Heart right ventricle (tissue), 16 donors: ENCODE data around the gene KLF16. TPM values are rescaled to one million over a fixed set of nuclear protein-coding genes. Genes with fewer than 3 reads are reported as not detected.

Source experiments
- ATAC-seq, 8 donors: fragments of 200-7000 bp; cut with Tn5 transposase; one replicate each; pipeline ENCODE4 v1.9.1; 2020; ENCODE audit warnings: mild to moderate bottlenecking in 8 of 8, moderate library complexity in 8 of 8, moderate number of reproducible peaks in 1 of 8
- DNase-seq, 2 donors: peaks; one replicate each; pipeline ENCODE4 v3.0.0-alpha.2; 2020
- H3K27ac ChIP-seq, 10 donors: fragments of 200-600 bp; sonication (generic) in 2 of 10; one replicate each; pipeline versions ENCODE4 v1.5.0 to v1.8.0; 2020 to 2022; ENCODE audit warnings: mild to moderate bottlenecking in 3 of 10
- H3K27me3 ChIP-seq, 7 donors: fragments of 200-600 bp; one replicate each; pipeline ENCODE4 v1.8.0; 2021 to 2022; ENCODE audit warnings: mild to moderate bottlenecking in 2 of 7
- H3K36me3 ChIP-seq, 9 donors: fragments of 200-600 bp; sonication (generic) in 1 of 9; one replicate each; pipeline versions ENCODE4 v1.5.0 to v1.8.0; 2020 to 2022; ENCODE audit warnings: mild to moderate bottlenecking in 2 of 9
- H3K4me1 ChIP-seq, 9 donors: fragments of 200-600 bp; sonication (generic) in 1 of 9; one replicate each; pipeline versions ENCODE4 v1.5.0 to v1.8.0; 2020 to 2022; ENCODE audit warnings: mild to moderate bottlenecking in 4 of 9
- H3K4me3 ChIP-seq, 10 donors: fragments of 200-600 bp; sonication (generic) in 2 of 10; one replicate each; pipeline versions ENCODE4 v1.5.0 to v1.8.0; 2020 to 2022; ENCODE audit warnings: mild to moderate bottlenecking in 7 of 10, moderate library complexity in 2 of 10
- H3K9me3 ChIP-seq, 11 donors: fragments of 200-600 bp in 10 of 11; sonication (generic) in 2 of 11; one replicate each; pipeline versions ENCODE4 v1.5.0 to v1.8.0; 2013 to 2022; ENCODE audit warnings: mild to moderate bottlenecking in 2 of 11, control low read depth in 1 of 11, moderate library complexity in 1 of 11
- WGBS, 2 donors: extraction: QIAGEN DNeasy Blood & Tissue Kit; methylation state at CpG; one replicate each; pipeline ENCODE4 v1.1.7; 2013; ENCODE audit warnings: inconsistent platforms in 1 of 2; 5-methylcytosine and 5-hydroxymethylcytosine counted together
- intact Hi-C, 10 donors: fragments of 100-400 bp; cut with DNase I; formaldehyde crosslinking; loops; one replicate each; pipeline versions ENCODE4 v1.11.1 to v1.14.2; 2022
- polyA plus RNA-seq, 2 donors: library from polyadenylated mRNA; stranded (reverse); fragments of 200-250 nt; gene quantifications; one replicate each; pipeline ENCODE4 v1.2.3, GENCODE V29; 2013
- total RNA-seq, 10 donors: library from RNA; stranded (reverse); fragmentation: NEBNext Ultra II Directional in 3 of 10; extraction: Animal tissue kit (Norgen Biotek cat#: 25700) in 3 of 10; gene quantifications; one replicate each; pipeline versions ENCODE4 v1.2.1 to v1.2.4, GENCODE V29; 2021 to 2023
- TF ChIP-seq, protein P1 (sequence below), 9 donors: fragments of 200-600 bp; sonication (generic) in 2 of 9; IDR thresholded peaks; one replicate each; pipeline versions ENCODE4 v1.5.0 to v1.8.0; 2021 to 2022; ENCODE audit warnings: antibody characterized with exemption in 9 of 9, mild to moderate bottlenecking in 5 of 9, moderate library complexity in 1 of 9
- donor health status: Arrhythmogenic right ventricular cardiomyopathy.
- donor health status: ischemic (EF 13 %, LVEDD 7.1; RV severe dilation, severe dysfunction).
- donor health status: healthy with polysubstance abuse.
- donor health status: DM: no; HTN: yes; CAD: no.
- donor health status: DM: no; HTN: no; CAD: no.
- donor health status: ischemic (EF 25% LVEDD 6.9; RV normal size, moderate dysfunction).
- donor health status: ischemic (EF 25% LVEDD 5.7; RV mildly dilated, moderate dysfunction).
- donor health status: healthy.
- donor health status: DM: yes; HTN: yes; CAD: no.
- donor health status: Ischemic cardiomyopathy.
- donor health status: ischemic (EF 35%, LVEDD 5.7; RV mildly dilated, moderate dysfunction).
- donor health status: nonischemic (EF 11% LVEDD 7.7; RV severe dilation, severe dysfunction).
- donor health status: DM: yes; HTN: yes; CAD: no.
- donor health status: PGD.
- donor health status: ischemic (EF 29% LVEDD 5.4; RV normal size, mild dysfunction).
- donor health status: nonischemic (EF 23%, LVEDD 6.1; RV moderate dilation, normal function).

KLF16 gene
- total and polyA plus RNA-seq, 12 donors, result 4.0 to 13.4 (median 7.6) TPM

- Histone ChIP-seq H3K4me3 (no peak overlapping the region), H3K4me1 (peaks cover 0 to 59% (median 8%) of the 10 kb centered on the region in 9 donors), H3K27me3 (no peaks in the 10 kb centered on the region), H3K9me3 (no peaks in the 10 kb centered on the region), H3K36me3 (no peaks in the 10 kb centered on the region), H3K27ac (peak overlapping the region in 4 of 10 donors; percentile 27 to 93 (median 46))
- TF ChIP-seq, protein P1, sequence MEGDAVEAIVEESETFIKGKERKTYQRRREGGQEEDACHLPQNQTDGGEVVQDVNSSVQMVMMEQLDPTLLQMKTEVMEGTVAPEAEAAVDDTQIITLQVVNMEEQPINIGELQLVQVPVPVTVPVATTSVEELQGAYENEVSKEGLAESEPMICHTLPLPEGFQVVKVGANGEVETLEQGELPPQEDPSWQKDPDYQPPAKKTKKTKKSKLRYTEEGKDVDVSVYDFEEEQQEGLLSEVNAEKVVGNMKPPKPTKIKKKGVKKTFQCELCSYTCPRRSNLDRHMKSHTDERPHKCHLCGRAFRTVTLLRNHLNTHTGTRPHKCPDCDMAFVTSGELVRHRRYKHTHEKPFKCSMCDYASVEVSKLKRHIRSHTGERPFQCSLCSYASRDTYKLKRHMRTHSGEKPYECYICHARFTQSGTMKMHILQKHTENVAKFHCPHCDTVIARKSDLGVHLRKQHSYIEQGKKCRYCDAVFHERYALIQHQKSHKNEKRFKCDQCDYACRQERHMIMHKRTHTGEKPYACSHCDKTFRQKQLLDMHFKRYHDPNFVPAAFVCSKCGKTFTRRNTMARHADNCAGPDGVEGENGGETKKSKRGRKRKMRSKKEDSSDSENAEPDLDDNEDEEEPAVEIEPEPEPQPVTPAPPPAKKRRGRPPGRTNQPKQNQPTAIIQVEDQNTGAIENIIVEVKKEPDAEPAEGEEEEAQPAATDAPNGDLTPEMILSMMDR (IDR thresholded peaks at IDR 0.05), result no peak
- intact Hi-C loops, result no loop called here
- ATAC-seq (no peak), DNase-seq (no peak)
- 76 to 79% methylated on average over 6 of the region's 6 CpGs for WGBS, 2 donors
Measured at GRCh38 chr19:1902923-1903322, 39.5 kb upstream of the KLF16 start.

GRCh38 chr19:1901940-1902404, 38.6 kb upstream of the KLF16 start:
- ATAC-seq, result no peak
- Histone ChIP-seq H3K4me3 (no peak overlapping the region), H3K4me1 (peaks cover 0 to 65% (median 17%) of the 10 kb centered on the region in 9 donors), H3K36me3 (no peaks in the 10 kb centered on the region), H3K27me3 (no peaks in the 10 kb centered on the region), H3K9me3 (no peaks in the 10 kb centered on the region), H3K27ac (peak overlapping the region in 4 of 10 donors; percentile 1 to 93 (median 28))
- TF ChIP-seq, protein P1 (IDR thresholded peaks at IDR 0.05), result no peak
- no peak for DNase-seq
- intact Hi-C loops, result no loop called here
- WGBS, 2 donors, result 87 to 88% methylated on average over 16 of the region's 16 CpGs

DNA sequence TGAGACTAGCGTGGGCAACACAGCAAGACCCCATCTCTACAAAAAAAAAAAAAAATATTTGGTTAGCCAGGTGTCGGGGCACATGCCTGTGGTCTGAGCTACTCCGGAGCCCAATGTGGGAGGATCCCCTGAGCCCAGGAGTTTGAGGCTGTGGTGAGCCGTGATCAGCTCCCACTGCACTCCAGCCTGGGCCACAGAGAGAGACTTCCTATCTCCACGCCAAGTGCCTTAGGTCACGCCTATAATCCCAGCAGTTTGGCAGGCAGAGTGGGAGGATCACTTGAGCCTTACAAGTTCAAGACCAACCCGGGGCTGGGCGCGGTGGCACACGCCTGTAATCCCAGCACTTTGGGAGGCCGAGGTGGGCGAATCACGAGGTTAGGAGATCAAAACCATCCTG, 33.1 kb upstream of the KLF16 start:
- Histone ChIP-seq H3K4me3 (no peak overlapping the region), H3K9me3 (no peaks in the 10 kb centered on the region), H3K36me3 (no peaks in the 10 kb centered on the region), H3K4me1 (peaks cover 0 to 45% (median 22%) of the 10 kb centered on the region in 9 donors), H3K27ac (peak overlapping the region in 4 of 10 donors; percentile 63 to 84 (median 76)), H3K27me3 (no peaks in the 10 kb centered on the region)
- no peak for DNase-seq
- intact Hi-C loops, result no loop called here
- TF ChIP-seq, protein P1 (IDR thresholded peaks at IDR 0.05), result no peak
- no peak for ATAC-seq
- 88 to 92% methylated on average over 13 of the region's 13 CpGs for WGBS, 2 donors

GRCh38 chr19:1893791-1894190, 30.4 kb upstream of the KLF16 start:
- no peak overlapping the region for H3K4me3 ChIP-seq
- no peak for ATAC-seq
- no peaks in the 10 kb centered on the region for H3K9me3 ChIP-seq
- TF ChIP-seq, protein P1 (IDR thresholded peaks at IDR 0.05), result no peak
- 87 to 89% methylated on average over 17 of the region's 17 CpGs for WGBS, 2 donors
- H3K27ac ChIP-seq, result no peak overlapping the region
- H3K4me1 ChIP-seq, result peaks cover 0 to 38% (median 22%) of the 10 kb centered on the region in 9 donors
- no peak for DNase-seq
- H3K27me3 ChIP-seq, result no peaks in the 10 kb centered on the region
- intact Hi-C loops, result no loop called here
- no peaks in the 10 kb centered on the region for H3K36me3 ChIP-seq
